ENCODE data around the gene PAXX.

Gene PAXX

DNA sequence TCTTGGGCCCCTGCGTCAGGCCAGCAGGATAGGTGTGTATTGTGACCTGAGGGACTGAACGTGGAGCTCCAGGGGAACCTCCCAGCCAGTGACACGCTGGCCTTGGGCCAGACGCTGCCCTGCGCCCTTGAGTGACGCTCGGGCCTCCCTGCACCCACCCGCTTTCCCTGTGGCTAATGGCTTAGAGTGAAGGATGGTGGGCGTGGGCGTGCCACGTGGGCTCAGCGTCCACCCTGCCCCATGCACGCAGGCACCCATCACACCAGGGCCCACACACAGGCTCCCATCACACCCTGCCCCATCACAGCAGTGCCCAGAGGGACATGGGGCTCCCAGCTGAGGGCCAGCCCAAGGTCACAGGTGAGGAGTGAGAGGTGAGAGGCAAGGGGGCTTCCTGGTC, 44.8 kb downstream of the PAXX start:
- no peak overlapping the region for H3K4me3 ChIP-seq (replicated peaks; ENCODE audit: low read depth, low read length)
- TF ChIP-seq, protein P1, sequence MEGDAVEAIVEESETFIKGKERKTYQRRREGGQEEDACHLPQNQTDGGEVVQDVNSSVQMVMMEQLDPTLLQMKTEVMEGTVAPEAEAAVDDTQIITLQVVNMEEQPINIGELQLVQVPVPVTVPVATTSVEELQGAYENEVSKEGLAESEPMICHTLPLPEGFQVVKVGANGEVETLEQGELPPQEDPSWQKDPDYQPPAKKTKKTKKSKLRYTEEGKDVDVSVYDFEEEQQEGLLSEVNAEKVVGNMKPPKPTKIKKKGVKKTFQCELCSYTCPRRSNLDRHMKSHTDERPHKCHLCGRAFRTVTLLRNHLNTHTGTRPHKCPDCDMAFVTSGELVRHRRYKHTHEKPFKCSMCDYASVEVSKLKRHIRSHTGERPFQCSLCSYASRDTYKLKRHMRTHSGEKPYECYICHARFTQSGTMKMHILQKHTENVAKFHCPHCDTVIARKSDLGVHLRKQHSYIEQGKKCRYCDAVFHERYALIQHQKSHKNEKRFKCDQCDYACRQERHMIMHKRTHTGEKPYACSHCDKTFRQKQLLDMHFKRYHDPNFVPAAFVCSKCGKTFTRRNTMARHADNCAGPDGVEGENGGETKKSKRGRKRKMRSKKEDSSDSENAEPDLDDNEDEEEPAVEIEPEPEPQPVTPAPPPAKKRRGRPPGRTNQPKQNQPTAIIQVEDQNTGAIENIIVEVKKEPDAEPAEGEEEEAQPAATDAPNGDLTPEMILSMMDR (IDR thresholded peaks at IDR 0.05; ENCODE audit: low read depth, low read length, missing control alignments) = no peak
- no peak for DNase-seq (ENCODE audit: extremely low read depth, low read depth)

DNA sequence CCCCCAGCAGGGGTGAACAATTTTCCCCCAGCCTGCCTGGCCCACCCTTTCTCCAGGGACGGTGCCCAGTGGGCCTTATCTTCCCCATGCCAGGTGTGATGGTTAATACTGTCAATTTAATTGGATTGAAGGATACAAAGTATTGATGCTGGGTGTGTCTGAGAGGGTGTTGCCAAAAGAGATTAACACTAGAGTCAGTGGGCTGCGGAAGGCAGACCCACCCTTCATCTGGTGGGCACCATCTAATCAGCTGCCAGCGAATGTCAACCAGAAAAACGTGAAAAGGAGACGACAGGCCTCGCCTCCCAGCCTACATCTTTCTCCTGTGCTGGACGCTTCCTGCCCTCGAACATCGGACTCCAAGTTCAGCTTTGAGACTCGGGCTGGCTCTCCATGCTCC, 45.3 kb downstream of the PAXX start:
- DNase-seq (ENCODE audit: extremely low read depth, low read depth) = no peak
- TF ChIP-seq, protein P1 (IDR thresholded peaks at IDR 0.05; ENCODE audit: low read depth, low read length, missing control alignments) = no peak
- no peak overlapping the region for H3K4me3 ChIP-seq (replicated peaks; ENCODE audit: low read depth, low read length)

DNA sequence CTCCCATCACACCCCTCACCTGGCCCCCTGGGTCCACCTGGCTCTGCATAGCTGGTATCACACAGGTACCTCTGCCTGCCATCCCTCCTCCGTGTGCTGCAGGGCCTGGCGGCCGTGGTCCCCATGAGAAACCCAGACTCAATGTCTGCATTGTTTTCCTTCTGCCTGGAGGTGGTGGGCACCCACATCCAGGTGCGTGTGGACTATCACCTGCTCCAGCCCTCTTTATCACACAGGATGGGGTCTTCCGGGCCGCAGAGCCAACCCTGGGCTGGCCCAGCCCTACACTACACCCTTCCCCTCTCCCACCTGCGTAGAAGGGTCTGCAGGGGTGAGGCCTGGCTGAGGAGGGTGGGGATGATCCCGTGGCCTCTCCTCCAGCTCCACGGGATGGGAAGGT, 46.7 kb downstream of the PAXX start:
- no peak overlapping the region for H3K4me3 ChIP-seq (replicated peaks; ENCODE audit: low read depth, low read length)
- TF ChIP-seq, protein P1 (IDR thresholded peaks at IDR 0.05; ENCODE audit: low read depth, low read length, missing control alignments) = no peak
- DNase-seq (ENCODE audit: extremely low read depth, low read depth) = no peak

DNA sequence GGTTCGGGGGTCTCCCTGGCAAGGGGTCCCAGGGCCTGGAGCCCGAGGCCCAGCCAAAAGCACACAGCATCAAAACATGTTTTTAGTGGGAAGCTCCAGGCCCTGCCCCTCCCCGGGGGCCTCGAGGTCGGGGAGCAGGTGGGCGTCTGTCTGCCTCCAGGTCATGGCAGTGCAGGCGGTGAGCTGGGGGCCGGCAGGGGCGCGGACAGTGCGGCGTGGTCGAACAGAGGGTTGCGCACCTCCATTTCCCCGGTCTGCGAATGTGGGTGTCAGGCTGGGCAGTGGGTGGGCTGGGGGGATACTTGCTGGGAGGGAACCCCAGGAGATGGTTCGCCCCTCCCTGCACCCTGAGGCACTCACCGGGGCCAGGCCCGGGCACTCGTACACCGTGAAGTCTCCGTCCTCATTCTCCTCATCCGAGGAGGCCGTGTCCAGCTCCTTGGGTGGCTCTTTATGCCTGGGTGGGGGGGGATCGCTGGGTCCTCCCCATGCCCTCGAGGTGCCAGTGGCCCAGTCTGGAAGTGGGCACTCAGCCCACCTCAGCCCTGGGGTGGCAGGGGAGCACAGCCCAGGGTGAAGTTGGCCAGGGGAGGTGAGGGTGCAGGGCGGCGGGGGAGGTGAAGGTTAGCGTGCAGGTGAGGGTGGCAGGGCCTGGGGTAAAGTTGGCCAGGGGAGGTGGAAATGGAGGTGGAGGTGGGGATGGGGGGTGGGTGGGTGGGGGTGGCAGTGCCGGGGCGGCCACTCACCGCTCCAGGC, 47.6 kb downstream of the PAXX start:
- no peak for DNase-seq (ENCODE audit: extremely low read depth, low read depth)
- no peak overlapping the region for H3K4me3 ChIP-seq (replicated peaks; ENCODE audit: low read depth, low read length)
- TF ChIP-seq, protein P1 (IDR thresholded peaks at IDR 0.05; ENCODE audit: low read depth, low read length, missing control alignments) = no peak

DNA sequence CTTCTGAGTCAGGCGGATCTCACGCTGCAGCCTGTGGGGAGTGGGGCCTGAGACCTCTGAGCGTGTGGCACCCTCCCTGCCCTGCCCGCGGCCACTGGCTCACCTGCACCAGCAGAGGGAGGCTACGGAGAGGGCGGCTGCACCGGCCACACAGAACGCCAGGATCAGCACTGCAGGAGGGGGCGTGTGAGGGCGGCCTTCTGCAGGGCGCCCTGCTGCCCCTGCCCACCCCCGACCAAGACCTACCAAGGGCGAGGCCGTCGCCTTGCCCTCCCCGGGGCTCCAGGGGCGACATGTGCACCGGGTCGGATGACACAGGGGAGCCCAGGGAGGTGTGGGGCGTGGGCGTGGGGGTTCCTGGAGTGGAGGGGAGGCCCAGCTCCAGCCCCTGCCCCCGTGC, 48.3 kb downstream of the PAXX start:
- TF ChIP-seq, protein P1 (IDR thresholded peaks at IDR 0.05; ENCODE audit: low read depth, low read length, missing control alignments) = no peak
- no peak overlapping the region for H3K4me3 ChIP-seq (replicated peaks; ENCODE audit: low read depth, low read length)
- no peak for DNase-seq (ENCODE audit: extremely low read depth, low read depth)

DNA sequence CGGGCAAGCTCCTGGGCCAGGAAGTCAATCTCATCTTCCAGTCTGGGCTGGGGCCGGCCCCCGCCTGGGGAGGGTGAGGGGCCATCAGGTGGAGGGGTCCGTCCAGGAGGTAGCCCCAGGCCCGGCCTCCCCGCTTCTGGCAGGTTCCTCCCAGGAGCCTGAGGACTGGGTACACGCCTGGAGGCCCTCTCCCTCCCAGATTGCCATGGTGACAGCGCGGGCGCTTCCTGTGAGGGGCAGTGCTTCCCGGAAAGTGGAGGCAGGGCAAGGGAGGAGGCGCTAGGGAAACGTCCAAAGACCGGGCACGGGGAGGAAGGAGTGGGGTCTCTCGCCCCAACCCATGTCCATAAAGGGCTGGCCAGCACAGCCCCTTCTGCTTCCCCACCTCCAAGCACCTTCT, 48.9 kb downstream of the PAXX start:
- no peak for DNase-seq (ENCODE audit: extremely low read depth, low read depth)
- H3K4me3 ChIP-seq (replicated peaks; ENCODE audit: low read depth, low read length) = no peak overlapping the region
- TF ChIP-seq, protein P1 (IDR thresholded peaks at IDR 0.05; ENCODE audit: low read depth, low read length, missing control alignments) = no peak

Data from HFF-Myc (cell line).